CD14-positive monocyte (primary cell): ENCODE results near the gene GDF10. TPM values are rescaled to one million over a fixed set of nuclear protein-coding genes. Genes with fewer than 3 reads are reported as not detected.

ENCODE experiments used
- DNase-seq, 3 donors: peaks; one replicate each; pipeline ENCODE4 v3.0.0-alpha.2; 2011 to 2022
- H2AFZ ChIP-seq: 2 replicates; pipeline ENCODE4 v1.6.0; 2012; ENCODE audit warnings: mild to moderate bottlenecking, low read depth, low read length, inconsistent platforms; ENCODE audit not compliant: insufficient read depth, poor library complexity, severe bottlenecking
- H3K27ac ChIP-seq, 2 donors: 1 replicate in 1 of 2; 2 replicates in 1 of 2; pipeline ENCODE4 v1.5.1; 2012 to 2013; ENCODE audit warnings: low read length in 2 of 2, control low read depth in 1 of 2, inconsistent platforms in 1 of 2, low read depth in 1 of 2, mild to moderate bottlenecking in 1 of 2
- H3K27me3 ChIP-seq, 2 donors: one replicate each; pipeline versions ENCODE4 v1.6.0 to v1.6.1; 2011 to 2013; ENCODE audit warnings: low read length in 2 of 2; ENCODE audit not compliant: control insufficient read depth in 2 of 2, insufficient read depth in 2 of 2
- H3K36me3 ChIP-seq, 2 donors: replicated peaks in 1 of 2; 1 replicate in 1 of 2; 2 replicates in 1 of 2; pipeline versions ENCODE4 v1.5.1 to v1.6.1; 2012 to 2013; ENCODE audit warnings: low read length in 2 of 2, control low read depth in 1 of 2, inconsistent platforms in 1 of 2, mild to moderate bottlenecking in 1 of 2; ENCODE audit not compliant: insufficient read depth in 2 of 2, control insufficient read depth in 1 of 2
- H3K4me1 ChIP-seq, 2 donors: 1 replicate in 1 of 2; 2 replicates in 1 of 2; pipeline versions ENCODE4 v1.5.1 to v1.6.1; 2012 to 2013; ENCODE audit warnings: low read length in 2 of 2, control low read depth in 1 of 2, inconsistent platforms in 1 of 2, mild to moderate bottlenecking in 1 of 2, moderate library complexity in 1 of 2; ENCODE audit not compliant: insufficient read depth in 2 of 2, control insufficient read depth in 1 of 2
- H3K4me2 ChIP-seq: replicated peaks from 2 replicates; pipeline ENCODE3; 2012; ENCODE audit warnings: low read length, moderate library complexity, mild to moderate bottlenecking; ENCODE audit not compliant: poor library complexity, severe bottlenecking; ENCODE audit errors: extremely low read depth
- H3K4me3 ChIP-seq, 3 experiments: fragments of 200-600 bp in 1 of 3; sonication (generic) in 1 of 3; replicated peaks in 1 of 3; 1 replicate in 2 of 3; 2 replicates in 1 of 3; pipeline ENCODE4 v1.5.1; 2011 to 2013; ENCODE audit warnings: low read length in 3 of 3, mild to moderate bottlenecking in 3 of 3, control low read depth in 2 of 3, low read depth in 2 of 3, inconsistent platforms in 1 of 3, moderate library complexity in 1 of 3
- H3K79me2 ChIP-seq: 2 replicates; pipeline ENCODE4 v1.6.0; 2012; ENCODE audit warnings: mild to moderate bottlenecking, control low read depth, inconsistent platforms, low read length, moderate library complexity; ENCODE audit not compliant: insufficient read depth
- H3K9ac ChIP-seq: 2 replicates; pipeline ENCODE4 v1.6.0; 2017; ENCODE audit warnings: low read length, mild to moderate bottlenecking; ENCODE audit not compliant: insufficient read depth, poor library complexity, severe bottlenecking
- H3K9me3 ChIP-seq, 2 donors: replicated peaks in 1 of 2; 1 replicate in 1 of 2; 2 replicates in 1 of 2; pipeline versions ENCODE4 v1.5.1 to v1.6.1; 2012 to 2013; ENCODE audit warnings: low read length in 2 of 2, control low read depth in 1 of 2; ENCODE audit not compliant: control insufficient read depth in 1 of 2, insufficient read depth in 1 of 2
- H4K20me1 ChIP-seq: 2 replicates; pipeline ENCODE4 v1.6.0; 2012; ENCODE audit warnings: mild to moderate bottlenecking, low read length, control low read depth, moderate library complexity; ENCODE audit not compliant: insufficient read depth
- H3K27ac Mint-ChIP-seq, 7 donors: one replicate each; pipeline ENCODE4 v1.8.0; 2020; ENCODE audit warnings: mild to moderate bottlenecking in 7 of 7, mixed read lengths in 7 of 7, moderate library complexity in 6 of 7, inconsistent platforms in 2 of 7
- H3K27me3 Mint-ChIP-seq, 3 donors: one replicate each; pipeline ENCODE4 v1.8.0; 2021 to 2022; ENCODE audit warnings: low read depth in 3 of 3, mild to moderate bottlenecking in 3 of 3, mixed read lengths in 3 of 3, moderate library complexity in 3 of 3, inconsistent platforms in 1 of 3
- H3K36me3 Mint-ChIP-seq, 2 donors: one replicate each; pipeline ENCODE4 v1.8.0; 2020; ENCODE audit warnings: mixed read lengths in 2 of 2, inconsistent platforms in 1 of 2, mild to moderate bottlenecking in 1 of 2
- H3K4me1 Mint-ChIP-seq: one replicate; pipeline ENCODE4 v1.8.0; 2020; ENCODE audit warnings: mild to moderate bottlenecking, mixed read lengths
- H3K4me3 Mint-ChIP-seq, 2 donors: one replicate each; pipeline ENCODE4 v1.8.0; 2020; ENCODE audit warnings: mild to moderate bottlenecking in 2 of 2, mixed read lengths in 2 of 2, moderate library complexity in 1 of 2
- H3K9me3 Mint-ChIP-seq, 7 donors: one replicate each; pipeline ENCODE4 v1.8.0; 2020 to 2022; ENCODE audit warnings: mixed read lengths in 7 of 7, mild to moderate bottlenecking in 6 of 7, moderate library complexity in 6 of 7, inconsistent platforms in 2 of 7
- CTCF ChIP-seq: fragments of 200-600 bp; IDR thresholded peaks from one replicate; pipeline ENCODE4 v1.8.0; 2022; ENCODE audit warnings: antibody characterized with exemption, mild to moderate bottlenecking
- WGBS: methylation state at CpG from one replicate; pipeline ENCODE4 v1.1.5; 2013; ENCODE audit warnings: missing lambda C conversion rate; ENCODE audit not compliant: insufficient coverage; 5-methylcytosine and 5-hydroxymethylcytosine counted together
- intact Hi-C, 2 donors: fragments of 100-400 bp; cut with micrococcal nuclease; formaldehyde crosslinking; loops; one replicate each; pipeline versions ENCODE4 v1.15.0 to v1.15.1; 2023
- polyA plus RNA-seq, 3 donors: library from polyadenylated mRNA; depleted of rRNA in 1 of 3; unstranded in 2 of 3; stranded (reverse) in 1 of 3; fragments of 300-500 nt in 2 of 3; fragments of >200 nt in 1 of 3; fragmentation: Illumina TruSeq in 2 of 3; gene quantifications; 1 replicate in 2 of 3; 2 replicates in 1 of 3; pipeline ENCODE4 v1.2.3, GENCODE V29; 2012 to 2021

GDF10 gene
- polyA plus RNA-seq, 3 donors: not detected

- H3K4me3 Mint-ChIP-seq: no peak overlapping the region
- Histone ChIP-seq H2AFZ (no peak overlapping the region), H3K27me3 (peaks cover 27 to 33% of the 10 kb centered on the region in 2 donors), H3K4me2 (no peak overlapping the region), H3K79me2 (no peaks in the 10 kb centered on the region), H3K9me3 (peaks cover 0 to 4% of the 10 kb centered on the region in 2 donors), H3K27ac (no peak overlapping the region), H3K4me3 (no peak overlapping the region), H4K20me1 (no peaks in the 10 kb centered on the region), H3K9ac (no peak overlapping the region), H3K36me3 (no peaks in the 10 kb centered on the region), H3K4me1 (peaks cover 2 to 12% of the 10 kb centered on the region in 2 donors)
- peaks cover 32 to 41% (median 38%) of the 10 kb centered on the region in 3 donors for H3K27me3 Mint-ChIP-seq
- no peak for DNase-seq
- 95% methylated on average over 6 of the region's 6 CpGs for WGBS
- H3K9me3 Mint-ChIP-seq: peaks cover 0 to 7% (median 4%) of the 10 kb centered on the region in 7 donors
- H3K27ac Mint-ChIP-seq: no peak overlapping the region
- H3K4me1 Mint-ChIP-seq: peaks cover 9% of the 10 kb centered on the region
- TF ChIP-seq CTCF: no peak
- peaks cover 3 to 4% of the 10 kb centered on the region in 2 donors for H3K36me3 Mint-ChIP-seq
- intact Hi-C loops: loop anchor here in 1 of 2 donors (10.0 kb wide), 1 partner anchor 69 kb away; no protein-coding TSS in a partner anchor
These were observed 3.9 kb downstream of the GDF10 start for GRCh38 chr10:47303866-47304265.

- no peak overlapping the region for H3K27ac Mint-ChIP-seq
These were observed 5.6 kb downstream of the GDF10 start for GRCh38 chr10:47305566-47305965.

More at GRCh38 chr10:47305566-47305965, 5.6 kb downstream of the GDF10 start:
- Histone ChIP-seq H3K4me3 (no peak overlapping the region), H3K9ac (no peak overlapping the region), H3K4me1 (peaks cover 2 to 3% of the 10 kb centered on the region in 2 donors), H4K20me1 (no peaks in the 10 kb centered on the region), H2AFZ (no peak overlapping the region), H3K36me3 (no peaks in the 10 kb centered on the region), H3K9me3 (no peaks in the 10 kb centered on the region), H3K27ac (no peak overlapping the region), H3K79me2 (no peaks in the 10 kb centered on the region), H3K4me2 (no peak overlapping the region), H3K27me3 (peaks cover 16 to 20% of the 10 kb centered on the region in 2 donors)
- Mint-ChIP-seq H3K4me3 (no peak overlapping the region), H3K36me3 (peaks cover 3 to 4% of the 10 kb centered on the region in 2 donors), H3K4me1 (peaks cover 6% of the 10 kb centered on the region), H3K27me3 (peaks cover 23 to 32% (median 29%) of the 10 kb centered on the region in 3 donors), H3K9me3 (peaks cover 0 to 5% (median 3%) of the 10 kb centered on the region in 7 donors)
- DNase-seq: no peak
- intact Hi-C loops: loop anchor here in 1 of 2 donors (10.0 kb wide), 1 partner anchor 71 kb away; no protein-coding TSS in a partner anchor
- whole genome bisulfite sequencing: 86% methylated on average over 1 of the region's 2 CpGs
- TF ChIP-seq CTCF: no peak
